NAMALWA (cell line): ENCODE results near the gene DNAJC18.
A peak's percentile ranks its signal among the peaks of the same experiment; 100 is the strongest.
"Not testable (repeated sequence)": the region's sequence is repeated elsewhere in the genome, so short reads cannot be mapped to it uniquely, and the experiment has no call there.

Experiments used
- DNase-seq: peaks from one replicate; pipeline ENCODE4 v3.0.0-alpha.2; 2015; ENCODE audit warnings: low spot score

DNAJC18 gene

DNA sequence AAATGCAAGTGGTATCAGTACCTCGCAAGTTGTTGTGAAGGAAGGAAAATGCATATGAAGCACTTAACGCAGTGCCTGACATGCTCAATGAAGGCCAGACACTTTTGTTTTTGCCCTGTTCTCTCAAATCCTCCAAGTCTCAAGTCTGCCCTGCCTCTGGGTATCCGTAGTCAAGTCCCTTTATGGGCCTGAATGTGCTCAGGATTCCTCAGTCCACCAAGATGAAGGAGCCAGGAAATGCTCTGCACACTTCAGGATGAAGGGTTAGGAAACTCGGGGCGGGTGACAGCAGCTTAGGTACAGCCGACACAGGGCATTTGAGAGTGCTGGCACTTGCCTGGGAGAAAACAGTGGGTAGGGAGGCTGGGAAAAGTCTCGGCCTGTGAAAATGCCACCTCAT, 21.9 kb upstream of the DNAJC18 start:
- DNase-seq = no peak

GRCh38 chr5:139460455-139460854, 21.1 kb upstream of the DNAJC18 start:
- DNase-seq = no peak

DNA sequence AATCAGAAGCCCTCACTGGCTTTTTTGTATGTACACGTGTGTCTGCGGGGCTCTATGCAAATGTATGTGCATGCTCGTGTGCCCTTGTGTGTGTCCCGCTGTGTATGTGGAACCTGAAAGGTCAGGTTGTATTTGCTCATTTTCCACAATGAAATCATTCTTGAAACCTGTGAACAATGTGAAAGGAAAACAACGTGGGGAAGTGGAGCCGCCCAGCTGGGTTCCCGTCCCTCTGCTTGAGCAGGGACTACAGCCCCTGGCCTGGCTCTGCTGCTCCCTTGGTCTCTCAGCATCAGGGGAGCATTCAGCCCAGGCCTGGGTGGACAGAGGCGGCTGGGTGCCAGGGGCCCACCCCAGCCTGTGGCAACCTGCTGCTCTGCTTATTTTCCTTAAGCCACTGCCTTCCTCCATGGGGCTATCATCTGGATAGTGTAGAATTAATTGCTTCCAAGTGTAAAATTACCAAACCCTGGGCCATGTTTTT, 20.2 kb upstream of the DNAJC18 start:
- DNase-seq = no peak

- no peak for DNase-seq
These were observed 19.5 kb upstream of the DNAJC18 start for GRCh38 chr5:139458580-139459407.

GRCh38 chr5:139457653-139458306, 18.5 kb upstream of the DNAJC18 start:
- DNase-seq = no peak

- no peak for DNase-seq
These were observed 17.9 kb upstream of the DNAJC18 start for GRCh38 chr5:139457241-139457640.

DNA sequence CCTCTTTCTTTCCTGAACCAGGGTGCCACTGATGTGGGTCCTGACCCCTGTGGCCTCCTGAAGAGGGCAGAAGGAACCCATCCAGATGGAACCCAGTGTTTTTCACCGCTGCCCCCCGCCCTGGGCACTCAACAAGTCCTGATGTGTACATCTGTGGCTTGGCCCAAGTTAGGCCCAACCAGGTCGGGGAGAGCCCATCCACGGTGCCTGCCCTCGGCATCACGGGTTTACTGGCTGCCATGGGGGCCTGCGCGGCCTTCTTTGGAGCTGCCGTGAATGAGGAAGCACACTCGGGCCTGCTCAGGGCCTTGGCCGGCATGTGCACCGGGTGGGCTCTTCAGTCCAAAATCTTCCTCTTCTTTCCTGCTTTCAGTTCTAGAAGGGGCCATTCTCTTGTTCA, 17.5 kb upstream of the DNAJC18 start:
- DNase-seq = no peak

DNA sequence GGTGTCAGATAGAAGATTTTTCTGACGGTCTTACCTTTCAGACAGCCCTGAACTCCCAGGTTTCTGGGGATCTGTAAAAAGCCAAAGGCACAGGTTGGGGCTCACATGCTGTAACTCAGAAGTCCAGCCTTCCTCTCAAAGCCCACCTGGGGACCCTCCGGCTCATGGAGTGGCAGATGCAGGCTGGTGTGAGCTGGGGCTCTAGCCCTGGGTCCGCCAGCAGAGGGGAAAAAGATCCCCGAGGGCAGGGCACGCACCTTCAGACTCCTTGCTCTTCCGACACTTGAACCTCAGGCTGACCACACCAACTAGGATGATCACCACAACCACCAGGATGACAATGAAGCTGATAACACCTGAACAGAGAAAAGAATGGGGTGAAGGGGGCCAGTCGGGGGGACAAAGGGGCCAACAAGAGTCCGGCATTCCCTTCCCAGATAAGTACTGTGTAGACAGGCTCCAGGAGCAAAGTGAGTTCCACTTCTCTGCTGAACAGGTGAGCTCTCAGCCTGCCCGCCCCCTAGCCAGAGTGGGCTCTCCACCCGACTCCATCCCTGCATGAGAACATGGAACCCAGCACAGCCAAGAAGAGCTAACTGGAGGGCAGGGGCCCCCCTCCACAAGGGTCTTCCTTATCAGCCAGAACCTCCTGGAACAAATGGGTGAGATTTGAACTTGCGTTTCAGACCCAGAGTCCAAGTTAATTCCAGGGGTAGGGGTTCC, 15.4 kb upstream of the DNAJC18 start:
- peak; percentile 16 for DNase-seq

DNA sequence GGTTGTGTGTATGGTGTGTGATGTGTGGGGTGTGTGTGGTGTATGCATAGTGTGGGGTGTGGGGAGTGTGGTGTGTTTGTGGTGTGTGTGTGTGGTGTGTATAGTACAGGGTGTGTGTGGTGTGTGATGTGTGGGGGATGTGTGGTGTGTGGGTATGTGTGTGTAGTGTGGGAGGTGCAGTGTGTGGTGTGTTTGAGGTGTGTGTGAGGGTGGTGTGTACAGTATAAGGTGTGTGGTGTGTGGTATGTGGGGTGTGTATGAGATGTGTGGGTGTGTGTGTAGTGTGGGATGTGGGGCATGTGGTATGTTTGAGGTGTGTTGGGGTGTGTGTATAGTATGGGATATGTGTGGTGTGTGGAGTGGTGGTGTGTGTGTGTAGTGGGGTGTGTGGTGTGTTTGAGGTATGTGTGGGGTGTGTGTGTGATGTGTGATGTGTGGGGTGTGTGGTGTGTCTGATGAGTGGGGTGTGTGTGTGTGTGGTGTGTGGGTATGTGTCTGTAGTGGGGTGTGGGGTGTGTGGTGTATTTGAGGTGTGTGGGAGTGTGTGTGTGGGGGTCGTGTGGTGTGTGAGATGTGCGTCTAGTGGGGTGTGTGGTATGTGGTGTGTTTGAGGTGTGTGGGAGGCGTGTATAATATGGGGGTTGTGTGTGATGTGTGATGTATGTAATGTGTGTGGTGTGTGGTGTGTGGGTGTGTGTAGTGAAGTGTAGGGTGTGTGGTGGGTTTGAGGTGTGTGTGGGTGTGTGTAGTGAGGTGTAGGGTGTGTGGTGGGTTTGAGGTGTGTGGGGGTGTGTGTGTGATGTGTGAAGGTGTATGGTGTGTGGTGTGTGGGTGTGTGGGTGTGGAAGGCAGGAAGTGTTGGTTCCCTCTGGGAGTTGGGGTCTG, 14.6 kb upstream of the DNAJC18 start:
- no peak for DNase-seq

GRCh38 chr5:139451878-139452660, 12.7 kb upstream of the DNAJC18 start:
- no peak for DNase-seq

- DNase-seq = no peak
These were observed 11.9 kb upstream of the DNAJC18 start for GRCh38 chr5:139451176-139451575.

GRCh38 chr5:139446956-139447779, 7.8 kb upstream of the DNAJC18 start:
- DNase-seq = no peak

DNA sequence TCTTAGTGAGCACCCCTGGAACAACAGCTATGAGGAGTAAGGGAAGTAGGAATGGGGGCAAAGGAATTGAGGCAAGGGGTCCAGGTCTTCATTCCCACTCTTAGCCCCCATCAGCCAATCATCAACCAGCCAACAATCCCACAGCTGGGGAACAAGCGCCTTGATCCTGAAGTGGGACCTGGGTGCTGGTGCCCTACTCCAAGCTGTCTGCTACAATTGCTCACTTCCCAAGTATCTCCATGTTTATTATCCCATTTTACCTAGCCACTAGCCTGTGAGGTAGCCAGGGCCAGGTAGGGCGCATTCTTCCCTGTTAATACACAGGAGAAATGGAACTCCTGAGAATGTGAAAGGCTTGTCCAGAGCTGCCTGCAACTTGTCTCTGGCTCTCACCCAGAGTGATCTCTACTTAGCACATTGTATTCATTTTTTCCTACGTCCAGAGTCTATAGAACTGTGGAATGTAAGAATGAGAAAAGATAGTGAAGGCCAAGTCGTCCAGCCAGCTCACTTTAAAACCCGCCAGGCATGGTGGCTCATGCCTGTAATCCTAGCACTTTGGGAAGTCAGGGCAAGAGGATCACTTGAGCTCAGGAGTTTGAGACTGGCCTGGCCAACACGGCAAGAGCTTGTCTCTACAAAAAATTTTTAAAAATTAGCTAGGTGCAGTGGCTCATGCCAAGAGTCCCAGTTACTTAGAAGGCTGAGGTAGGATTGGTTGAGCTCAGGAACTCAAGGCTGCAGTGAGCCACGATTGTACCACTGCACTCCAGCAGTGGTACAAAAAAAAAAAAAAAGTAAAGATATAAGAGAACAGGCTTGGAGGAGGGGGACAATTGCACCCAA, 6.2 kb upstream of the DNAJC18 start:
- no peak for DNase-seq

GRCh38 chr5:139443831-139444453, 4.6 kb upstream of the DNAJC18 start:
- DNase-seq = no peak

- DNase-seq = not testable (repeated sequence)
These were observed 1.1 kb upstream of the DNAJC18 start for GRCh38 chr5:139440416-139440815.

DNA sequence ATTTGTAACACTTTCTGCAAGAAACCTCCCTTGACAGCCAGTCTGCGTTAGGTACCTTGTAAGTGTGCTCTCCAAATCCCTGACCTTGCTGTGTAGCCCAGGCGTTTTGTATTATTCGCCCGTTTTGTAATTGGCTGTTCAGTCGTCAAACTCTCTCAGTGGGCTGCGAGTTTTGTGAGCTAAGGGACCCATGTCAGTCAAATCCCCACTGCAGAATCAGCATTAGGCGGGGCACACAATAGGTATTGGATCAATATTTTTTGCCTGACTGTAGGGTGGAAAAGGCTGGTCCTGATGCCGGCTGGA, 665 bp downstream of the DNAJC18 start:
- no peak for DNase-seq

GRCh38 chr5:139435676-139436075, 3.6 kb downstream of the DNAJC18 start:
- DNase-seq = no peak

DNA sequence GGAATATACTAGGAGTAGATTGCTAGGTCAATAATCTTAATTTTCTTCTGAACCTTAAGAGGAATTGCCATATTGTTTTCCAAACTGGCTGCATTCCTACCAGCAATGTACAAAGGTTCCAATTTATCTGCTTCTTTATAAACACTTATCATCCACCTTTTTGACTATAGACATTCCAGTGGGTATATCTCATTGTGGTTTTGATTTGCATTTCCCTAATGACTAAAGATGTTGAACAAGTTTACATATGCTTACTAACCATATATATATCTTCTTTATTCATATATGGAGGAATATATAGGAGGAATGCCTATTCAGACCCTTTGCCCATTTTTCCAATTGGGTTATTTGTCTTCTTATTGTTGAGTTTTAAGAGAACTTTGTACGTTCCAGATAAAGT, 7.6 kb downstream of the DNAJC18 start:
- DNase-seq = no peak

GRCh38 chr5:139430015-139430414, 9.3 kb downstream of the DNAJC18 start:
- DNase-seq = no peak
